GM12878 (cell line): ENCODE measurements around the gene RRAS. TPM values are rescaled to one million over a fixed set of nuclear protein-coding genes. Genes with fewer than 3 reads are reported as not detected.
A peak's percentile ranks its signal among the peaks of the same experiment; 100 is the strongest.

Experiments used
- ATAC-seq: fragments of 200-7000 bp; cut with Tn5 transposase; 3 replicates; pipeline ENCODE4 v1.9.1; 2020; ENCODE audit warnings: mild to moderate bottlenecking, moderate library complexity
- BruUV-seq: library from RNA; stranded (reverse); fragments of 400-500 nt; replicated peaks from 2 replicates; lab custom pipeline; 2021; lab: Mats Ljungman, UMichigan
- CTCF ChIA-PET: fragments of 300-600 bp; sonication (Branson Sonifier 250); formaldehyde crosslinking; extraction: SDS; loops from one replicate; lab custom pipeline; 2021; ENCODE audit warnings: inconsistent platforms; lab: Yijun Ruan, JAX
- POLR2A ChIA-PET: fragments of 350-600 bp; formaldehyde crosslinking; extraction: SDS; loops from one replicate; lab custom pipeline; 2021; ENCODE audit warnings: inconsistent platforms; lab: Charles Lee
- RAD21 ChIA-PET: fragments of 300-600 bp; sonication (Branson Sonifier 250); formaldehyde crosslinking; loops from one replicate; lab custom pipeline; 2023; ENCODE audit warnings: antibody characterized with exemption; ENCODE audit not compliant: unreplicated experiment; lab: Charles Lee
- SMC1A ChIA-PET: fragments of 300-600 bp; sonication (Branson Sonifier 250); formaldehyde crosslinking; loops from one replicate; lab custom pipeline; 2023; ENCODE audit not compliant: unreplicated experiment, uncharacterized antibody; lab: Charles Lee
- DNase-seq: peaks from one replicate; pipeline ENCODE4 v3.0.0-alpha.2; 2011; ENCODE audit warnings: low read depth, low spot score
- FAIRE-seq: peaks from 3 replicates; lab custom pipeline; 2011; peaks lifted over from hg19 to GRCh38; lab: Jason Lieb, UNC
- H2AFZ ChIP-seq: 2 replicates; pipeline ENCODE4 v1.6.0; 2011; ENCODE audit warnings: low read depth, low read length, control low read depth; ENCODE audit not compliant: control insufficient read depth
- H3K27ac ChIP-seq: 2 replicates; pipeline ENCODE4 v1.5.1; 2011; ENCODE audit warnings: control low read depth; ENCODE audit not compliant: control insufficient read depth, insufficient read depth
- H3K27me3 ChIP-seq, 2 experiments: replicated peaks in 1 of 2; 2 replicates each; pipeline versions ENCODE4 v1.6.0 to v1.6.1; 2011; ENCODE audit warnings: low read length in 1 of 2; ENCODE audit not compliant: control insufficient read depth in 2 of 2, insufficient read depth in 2 of 2
- H3K36me3 ChIP-seq, 2 experiments: 2 replicates each; pipeline ENCODE4 v1.5.1; 2011; ENCODE audit warnings: low read length in 1 of 2; ENCODE audit not compliant: control insufficient read depth in 2 of 2, insufficient read depth in 2 of 2
- H3K4me1 ChIP-seq: 2 replicates; pipeline ENCODE4 v1.6.1; 2011; ENCODE audit warnings: mild to moderate bottlenecking, low read length, moderate library complexity, mixed read lengths; ENCODE audit not compliant: control insufficient read depth, insufficient read depth
- H3K4me2 ChIP-seq: 2 replicates; pipeline ENCODE4 v1.6.0; 2011; ENCODE audit warnings: control low read depth; ENCODE audit not compliant: control insufficient read depth, insufficient read depth
- H3K4me3 ChIP-seq: fragments of 200-600 bp; sonication (generic); 2 replicates; pipeline ENCODE4 v1.5.1; 2016
- H3K79me2 ChIP-seq: 2 replicates; pipeline ENCODE4 v1.6.0; 2011; ENCODE audit warnings: low read length; ENCODE audit not compliant: control insufficient read depth, insufficient read depth
- H3K9ac ChIP-seq: 2 replicates; pipeline ENCODE4 v1.8.0; 2011; ENCODE audit warnings: low read length, control low read depth, mixed read lengths; ENCODE audit not compliant: control insufficient read depth, insufficient read depth
- H3K9me3 ChIP-seq: replicated peaks from 3 replicates; pipeline ENCODE4 v1.5.1; 2011; ENCODE audit warnings: mild to moderate bottlenecking, low read length; ENCODE audit not compliant: control insufficient read depth, insufficient read depth
- H4K20me1 ChIP-seq: 2 replicates; pipeline ENCODE4 v1.6.0; 2011; ENCODE audit not compliant: control insufficient read depth, insufficient read depth
- ASH2L ChIP-seq: fragments of 300-600, 200-600 bp; sonication (generic); IDR thresholded peaks from 2 replicates; pipeline ENCODE4 v1.6.1; 2017; ENCODE audit warnings: low read depth, mild to moderate bottlenecking, borderline replicate concordance
- BACH1 ChIP-seq: fragments of 450-650 bp; IDR thresholded peaks from 2 replicates; pipeline ENCODE4 v1.6.1; 2017; ENCODE audit warnings: mild to moderate bottlenecking, borderline replicate concordance
- BCL3 ChIP-seq: IDR thresholded peaks from 2 replicates; pipeline ENCODE4 v1.6.1; 2011; ENCODE audit warnings: borderline replicate concordance, low read depth, mild to moderate bottlenecking, moderate library complexity, low read length; ENCODE audit not compliant: insufficient read depth, poor library complexity, severe bottlenecking
- CREB1 ChIP-seq: IDR thresholded peaks from 2 replicates; pipeline ENCODE4 v1.6.1; 2012; ENCODE audit warnings: low read depth, mild to moderate bottlenecking, inconsistent platforms
- CTCF ChIP-seq, 3 experiments: IDR thresholded peaks in 2 of 3; conservative IDR thresholded peaks in 1 of 3; 2 replicates each; pipeline ENCODE4 v1.5.1; 2011; ENCODE audit warnings: low read depth in 3 of 3, low read length in 3 of 3, mild to moderate bottlenecking in 3 of 3, control low read depth in 2 of 3, moderate library complexity in 2 of 3, inconsistent platforms in 1 of 3, mixed read lengths in 1 of 3; ENCODE audit not compliant: control insufficient read depth in 2 of 3, insufficient read depth in 1 of 3; ENCODE audit errors: extremely low read depth in 1 of 3
- GATAD2B ChIP-seq: fragments of 450-650 bp; conservative IDR thresholded peaks from 2 replicates; pipeline ENCODE4 v1.6.1; 2017; ENCODE audit warnings: low read depth, mild to moderate bottlenecking, moderate library complexity
- HDAC2 ChIP-seq: fragments of 200-600 bp; sonication (generic); IDR thresholded peaks from 2 replicates; pipeline ENCODE4 v1.6.1; 2017
- IRF4 ChIP-seq: IDR thresholded peaks from 2 replicates; pipeline ENCODE4 v1.6.1; 2011; ENCODE audit warnings: low read depth, low read length
- MEF2B ChIP-seq: fragments of 450-650 bp; IDR thresholded peaks from 2 replicates; pipeline ENCODE4 v1.6.1; 2018; ENCODE audit warnings: mild to moderate bottlenecking, moderate library complexity; ENCODE audit not compliant: partially characterized antibody, poor library complexity, severe bottlenecking
- MTA2 ChIP-seq: fragments of 450-650 bp; IDR thresholded peaks from 2 replicates; pipeline ENCODE4 v1.6.1; 2016; ENCODE audit warnings: low read depth, mild to moderate bottlenecking, moderate library complexity
- RAD51 ChIP-seq: fragments of 450-650 bp; IDR thresholded peaks from 2 replicates; pipeline ENCODE4 v1.6.1; 2016; ENCODE audit warnings: moderate library complexity, mild to moderate bottlenecking, inconsistent platforms
- YBX1 ChIP-seq: fragments of 450-650 bp; IDR thresholded peaks from 2 replicates; pipeline ENCODE4 v1.6.1; 2016; ENCODE audit warnings: antibody characterized with exemption
- ZNF217 ChIP-seq: fragments of 450-650 bp; IDR thresholded peaks from 2 replicates; pipeline ENCODE4 v1.6.1; 2017; ENCODE audit warnings: antibody characterized with exemption, mild to moderate bottlenecking
- WGBS: methylation state at CpG from one replicate; pipeline ENCODE4 v1.1.6; 2016; ENCODE audit warnings: low lambda C conversion rate; ENCODE audit not compliant: insufficient replicate concordance, insufficient coverage; ENCODE audit errors: missing lambda C conversion rate; 5-methylcytosine and 5-hydroxymethylcytosine counted together
- in situ Hi-C: fragments of 300-500 bp; cut with MboI; formaldehyde crosslinking; loops from 9 replicates; pipeline ENCODE4 v1.14.3; 2018; ENCODE audit warnings: mixed read lengths
- intact Hi-C: fragments of 100-400 bp; cut with micrococcal nuclease; formaldehyde crosslinking; loops from one replicate; pipeline ENCODE4 v1.14.2; 2022; ENCODE audit not compliant: unreplicated experiment
- polyA plus RNA-seq, 11 experiments: library from polyadenylated mRNA; depleted of rRNA in 4 of 11; unstranded in 6 of 11; stranded (reverse) in 5 of 11; fragments of >200 nt; fragmentation: Nextera tagmentation in 4 of 11; fragmentation: Illumina TruSeq in 1 of 11; extraction: Ambion mirVana in 4 of 11; extraction: Trizol in 1 of 11; gene quantifications; 1 replicate in 1 of 11; 2 replicates in 10 of 11; pipeline versions ENCODE4 v1.2.1 to v1.2.3, GENCODE V29; 2011 to 2016; ENCODE audit warnings: inconsistent platforms in 2 of 11, missing spikeins in 2 of 11, low read depth in 1 of 11
- total RNA-seq, 4 experiments: library from RNA; depleted of rRNA in 3 of 4; stranded (reverse); fragments of >200 nt in 3 of 4; fragmentation: Illumina TruSeq in 1 of 4; extraction: Trizol in 1 of 4; gene quantifications; 2 replicates each; pipeline versions ENCODE4 v1.2.1 to v1.2.3, GENCODE V29; 2013 to 2021
- TF ChIP-seq, protein P1 (sequence below): fragments of 450-650 bp; IDR thresholded peaks from 2 replicates; pipeline ENCODE4 v1.6.1; 2016; ENCODE audit warnings: mild to moderate bottlenecking
- TF ChIP-seq, protein P2 (sequence below): fragments of 450-650 bp; conservative IDR thresholded peaks from 2 replicates; pipeline ENCODE4 v1.6.1; 2017; ENCODE audit warnings: mild to moderate bottlenecking, moderate library complexity

Gene RRAS
- total and polyA plus RNA-seq, 10 of the 15 experiments (the other 5 are each of a cell fraction or from before 2014, with no cell fraction given) = 0.24 to 5.8 (median 1.8) TPM

- Histone ChIP-seq H3K9me3 (no peaks in the 10 kb centered on the region), H3K27me3 (no peaks in the 10 kb centered on the region), H3K4me3 (no peak overlapping the region), H4K20me1 (no peaks in the 10 kb centered on the region), H3K27ac (peak overlapping the region; percentile 51; the same call in 1 of the 2 replicates), H3K79me2 (peaks cover 3% of the 10 kb centered on the region), H3K4me2 (peak overlapping the region; percentile 77), H3K36me3 (no peaks in the 10 kb centered on the region; a peak in 2 of 4 replicates), H3K9ac (peak overlapping the region; percentile 52; the same call in 1 of the 2 replicates), H3K4me1 (peaks cover 28% of the 10 kb centered on the region), H2AFZ (peak overlapping the region; percentile 81)
- CTCF ChIA-PET = interaction anchor here (0.7 to 10.5 kb wide), 20 partner anchors 6 to 202 kb away, joined by 3 to 130 read pairs (median 4); partner anchors contain the start of genes BCL2L12, IRF3, NOSIP and PRRG2
- SMC1A ChIA-PET = interaction anchor here (1.0 to 2.9 kb wide), 6 partner anchors 9 to 102 kb away, joined by 3 to 15 read pairs (median 5); partner anchors contain the start of genes NOSIP, PRRG2 and RRAS
- POLR2A ChIA-PET = interaction anchor here (0.5 to 11.2 kb wide), 7 partner anchors 6 to 219 kb away, joined by 3 to 200 read pairs (median 6); partner anchors contain the start of genes BCL2L12, IRF3, NOSIP and PRRG2
- ATAC-seq (peak; percentile 52), DNase-seq (no peak), FAIRE-seq (peak; percentile 62)
- intact Hi-C loops (no loop called here), in situ Hi-C loops (no loop called here)
- RAD21 ChIA-PET = interaction anchor here (1.2 to 8.6 kb wide), 3 partner anchors 7 to 102 kb away, joined by 3 to 131 read pairs (median 34); partner anchors contain the start of genes BCL2L12, IRF3, RRAS and SCAF1
- no TSS peak for BruUV-seq
- WGBS = 11% methylated on average over 27 of the region's 28 CpGs
- no peak for TF ChIP-seq YBX1
- no peak for TF ChIP-seq BCL3
- no peak for TF ChIP-seq HDAC2
- no peak; the same call in 1 of the 2 replicates for TF ChIP-seq GATAD2B
- no peak for TF ChIP-seq BACH1
- TF ChIP-seq, protein P1, sequence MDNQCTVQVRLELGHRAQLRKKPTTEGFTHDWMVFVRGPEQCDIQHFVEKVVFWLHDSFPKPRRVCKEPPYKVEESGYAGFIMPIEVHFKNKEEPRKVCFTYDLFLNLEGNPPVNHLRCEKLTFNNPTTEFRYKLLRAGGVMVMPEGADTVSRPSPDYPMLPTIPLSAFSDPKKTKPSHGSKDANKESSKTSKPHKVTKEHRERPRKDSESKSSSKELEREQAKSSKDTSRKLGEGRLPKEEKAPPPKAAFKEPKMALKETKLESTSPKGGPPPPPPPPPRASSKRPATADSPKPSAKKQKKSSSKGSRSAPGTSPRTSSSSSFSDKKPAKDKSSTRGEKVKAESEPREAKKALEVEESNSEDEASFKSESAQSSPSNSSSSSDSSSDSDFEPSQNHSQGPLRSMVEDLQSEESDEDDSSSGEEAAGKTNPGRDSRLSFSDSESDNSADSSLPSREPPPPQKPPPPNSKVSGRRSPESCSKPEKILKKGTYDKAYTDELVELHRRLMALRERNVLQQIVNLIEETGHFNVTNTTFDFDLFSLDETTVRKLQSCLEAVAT = 0 out of 2 replicates have a peak, but pooled peaks have one; percentile 52
- no peak for TF ChIP-seq ZNF217
- TF ChIP-seq MTA2 = 0 out of 2 replicates have a peak, but pooled peaks have one; percentile 27
- no peak for TF ChIP-seq IRF4
- no peak for TF ChIP-seq MEF2B
- TF ChIP-seq ASH2L = no peak
- TF ChIP-seq RAD51 = no peak
- TF ChIP-seq, protein P2, sequence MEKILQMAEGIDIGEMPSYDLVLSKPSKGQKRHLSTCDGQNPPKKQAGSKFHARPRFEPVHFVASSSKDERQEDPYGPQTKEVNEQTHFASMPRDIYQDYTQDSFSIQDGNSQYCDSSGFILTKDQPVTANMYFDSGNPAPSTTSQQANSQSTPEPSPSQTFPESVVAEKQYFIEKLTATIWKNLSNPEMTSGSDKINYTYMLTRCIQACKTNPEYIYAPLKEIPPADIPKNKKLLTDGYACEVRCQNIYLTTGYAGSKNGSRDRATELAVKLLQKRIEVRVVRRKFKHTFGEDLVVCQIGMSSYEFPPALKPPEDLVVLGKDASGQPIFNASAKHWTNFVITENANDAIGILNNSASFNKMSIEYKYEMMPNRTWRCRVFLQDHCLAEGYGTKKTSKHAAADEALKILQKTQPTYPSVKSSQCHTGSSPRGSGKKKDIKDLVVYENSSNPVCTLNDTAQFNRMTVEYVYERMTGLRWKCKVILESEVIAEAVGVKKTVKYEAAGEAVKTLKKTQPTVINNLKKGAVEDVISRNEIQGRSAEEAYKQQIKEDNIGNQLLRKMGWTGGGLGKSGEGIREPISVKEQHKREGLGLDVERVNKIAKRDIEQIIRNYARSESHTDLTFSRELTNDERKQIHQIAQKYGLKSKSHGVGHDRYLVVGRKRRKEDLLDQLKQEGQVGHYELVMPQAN = no peak
- peak; percentile 83 to 99 (median 98) for TF ChIP-seq CTCF (IDR thresholded peaks at IDR 0.05 in 2 of 3, conservative IDR thresholded peaks at IDR 0.05 in 1 of 3; ENCODE audit: control insufficient read depth in 2 of 3, extremely low read depth in 1 of 3, insufficient read depth in 1 of 3, low read depth in 3 of 3, low read length in 3 of 3)
- TF ChIP-seq CREB1 = no peak
Measured at GRCh38 chr19:49672131-49672919, 32.4 kb upstream of the RRAS start.
